Measurements from ENCODE around the gene MYO1D. TPM values are rescaled to one million over a fixed set of nuclear protein-coding genes. Genes with fewer than 3 reads are reported as not detected.

The MYO1D gene
- total RNA-seq, 1 experiment from 2014 or later: 206 TPM

DNA sequence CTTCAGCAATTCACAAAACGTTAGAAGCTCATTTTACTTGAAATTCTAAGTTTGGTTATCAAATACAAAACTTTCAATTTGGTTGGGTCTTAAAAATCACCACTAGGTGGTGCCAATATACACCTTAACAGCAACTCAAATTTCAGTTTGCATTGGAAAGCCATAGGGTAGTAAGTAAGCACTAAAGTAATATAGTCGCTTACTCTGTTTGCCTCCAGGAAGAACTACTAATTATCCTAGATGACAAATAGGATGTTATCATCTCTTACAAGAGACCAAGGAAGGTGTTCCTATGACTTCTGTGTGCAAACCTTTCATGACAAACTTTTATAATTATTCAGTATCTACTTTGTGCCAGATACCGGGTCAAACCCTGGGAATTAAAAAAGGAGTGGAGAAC is 93.3 kb downstream of the MYO1D start:
- H3K4me1 Mint-ChIP-seq (ENCODE audit: low read depth, unreplicated experiment): peaks cover 21% of the 10 kb centered on the region
- H3K9me3 Mint-ChIP-seq (ENCODE audit: unreplicated experiment): no peaks in the 10 kb centered on the region

DNA sequence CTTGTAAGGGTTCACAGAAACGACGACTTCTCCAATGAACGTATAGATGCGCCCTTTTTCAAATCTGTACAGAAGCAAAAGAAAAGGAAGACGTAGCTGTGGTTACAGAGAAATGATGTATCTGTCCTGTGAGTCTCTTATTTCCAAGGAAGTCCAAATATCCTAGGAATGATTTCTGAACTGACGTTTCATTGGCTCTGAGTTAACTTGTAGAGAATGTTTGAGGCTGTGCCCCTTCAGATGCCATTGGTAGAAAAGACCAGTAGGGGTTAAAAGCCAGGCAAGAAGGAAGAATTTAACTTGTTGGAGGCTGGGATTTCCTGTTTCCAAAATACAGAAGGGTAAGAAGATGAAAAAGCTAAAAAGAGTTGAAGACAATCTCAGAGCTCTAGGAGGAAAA is 96.2 kb downstream of the MYO1D start:
- ChIA-PET CTCF (interaction anchor here (4.6 kb wide), 1 partner anchor 96 kb away, joined by 80 read pairs; the partner anchor contains the start of gene MYO1D), POLR2A (no interaction called here)
- no TSS peak for BruUV-seq (replicated peaks)
- no peaks in the 10 kb centered on the region for H3K27me3 ChIP-seq (replicated peaks; ENCODE audit: control insufficient read depth, insufficient read depth, low read length)
- H3K4me3 ChIP-seq (ENCODE audit: low read depth, low read length): no peak overlapping the region
- H3K9me3 ChIP-seq: no peaks in the 10 kb centered on the region
- no peak for DNase-seq
- H3K9me3 Mint-ChIP-seq (ENCODE audit: unreplicated experiment): no peaks in the 10 kb centered on the region
- peaks cover 33% of the 10 kb centered on the region for H3K36me3 Mint-ChIP-seq (ENCODE audit: insufficient read depth, unreplicated experiment)
- H3K27ac Mint-ChIP-seq (ENCODE audit: unreplicated experiment): no peak overlapping the region
- H3K4me1 Mint-ChIP-seq (ENCODE audit: low read depth, unreplicated experiment): peaks cover 21% of the 10 kb centered on the region
- peaks cover 19% of the 10 kb centered on the region for H3K4me1 ChIP-seq
- intact Hi-C loops (cut with micrococcal nuclease; ENCODE audit: unreplicated experiment): loop anchor here (5.0 kb wide), 1 partner anchor 147 kb away; the partner anchor contains the start of gene TMEM98
- H3K4me3 Mint-ChIP-seq (ENCODE audit: unreplicated experiment): no peak overlapping the region
- H3K27me3 Mint-ChIP-seq (ENCODE audit: insufficient read depth, unreplicated experiment): no peaks in the 10 kb centered on the region
- H3K36me3 ChIP-seq (ENCODE audit: control insufficient read depth, insufficient read depth, low read length): no peaks in the 10 kb centered on the region
- TF ChIP-seq, protein P1, sequence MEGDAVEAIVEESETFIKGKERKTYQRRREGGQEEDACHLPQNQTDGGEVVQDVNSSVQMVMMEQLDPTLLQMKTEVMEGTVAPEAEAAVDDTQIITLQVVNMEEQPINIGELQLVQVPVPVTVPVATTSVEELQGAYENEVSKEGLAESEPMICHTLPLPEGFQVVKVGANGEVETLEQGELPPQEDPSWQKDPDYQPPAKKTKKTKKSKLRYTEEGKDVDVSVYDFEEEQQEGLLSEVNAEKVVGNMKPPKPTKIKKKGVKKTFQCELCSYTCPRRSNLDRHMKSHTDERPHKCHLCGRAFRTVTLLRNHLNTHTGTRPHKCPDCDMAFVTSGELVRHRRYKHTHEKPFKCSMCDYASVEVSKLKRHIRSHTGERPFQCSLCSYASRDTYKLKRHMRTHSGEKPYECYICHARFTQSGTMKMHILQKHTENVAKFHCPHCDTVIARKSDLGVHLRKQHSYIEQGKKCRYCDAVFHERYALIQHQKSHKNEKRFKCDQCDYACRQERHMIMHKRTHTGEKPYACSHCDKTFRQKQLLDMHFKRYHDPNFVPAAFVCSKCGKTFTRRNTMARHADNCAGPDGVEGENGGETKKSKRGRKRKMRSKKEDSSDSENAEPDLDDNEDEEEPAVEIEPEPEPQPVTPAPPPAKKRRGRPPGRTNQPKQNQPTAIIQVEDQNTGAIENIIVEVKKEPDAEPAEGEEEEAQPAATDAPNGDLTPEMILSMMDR (IDR thresholded peaks at IDR 0.05; ENCODE audit: insufficient read depth in 1 of 2, low read depth in 1 of 2, low read length in 1 of 2, severe bottlenecking in 1 of 2, unreplicated experiment in 1 of 2): no peak

More for the DNA sequence above, 93.3 kb downstream of the MYO1D start:
- intact Hi-C loops (cut with micrococcal nuclease; ENCODE audit: unreplicated experiment): loop anchor here (1.0 to 5.0 kb wide), 4 partner anchors 94 to 215 kb away; partner anchors contain the start of genes MYO1D and TMEM98
- H3K4me3 Mint-ChIP-seq (ENCODE audit: unreplicated experiment): no peak overlapping the region
- no TSS peak for BruUV-seq (replicated peaks)
- Histone ChIP-seq H3K4me3 (ENCODE audit: low read depth, low read length) (no peak overlapping the region), H3K27me3 (replicated peaks; ENCODE audit: control insufficient read depth, insufficient read depth, low read length) (no peaks in the 10 kb centered on the region), H3K9me3 (no peaks in the 10 kb centered on the region), H3K36me3 (ENCODE audit: control insufficient read depth, insufficient read depth, low read length) (no peaks in the 10 kb centered on the region), H3K4me1 (peaks cover 13% of the 10 kb centered on the region)
- DNase-seq: peak in 1 of 2 experiments; percentile 53
- peaks cover 17% of the 10 kb centered on the region for H3K36me3 Mint-ChIP-seq (ENCODE audit: insufficient read depth, unreplicated experiment)
- H3K27ac Mint-ChIP-seq (ENCODE audit: unreplicated experiment): peak overlapping the region; percentile 68
- ChIA-PET POLR2A (interaction anchor here (0.8 kb wide), 1 partner anchor 93 kb away, joined by 5 read pairs; the partner anchor contains the start of gene MYO1D), CTCF (interaction anchor here (0.5 to 4.6 kb wide), 12 partner anchors 11 to 437 kb away, joined by 3 to 80 read pairs (median 4); partner anchors contain the start of gene MYO1D)
- no peaks in the 10 kb centered on the region for H3K27me3 Mint-ChIP-seq (ENCODE audit: insufficient read depth, unreplicated experiment)
- TF ChIP-seq, protein P1 (IDR thresholded peaks at IDR 0.05; ENCODE audit: insufficient read depth in 1 of 2, low read depth in 1 of 2, low read length in 1 of 2, severe bottlenecking in 1 of 2, unreplicated experiment in 1 of 2): peak; percentile 64 to 82

DNA sequence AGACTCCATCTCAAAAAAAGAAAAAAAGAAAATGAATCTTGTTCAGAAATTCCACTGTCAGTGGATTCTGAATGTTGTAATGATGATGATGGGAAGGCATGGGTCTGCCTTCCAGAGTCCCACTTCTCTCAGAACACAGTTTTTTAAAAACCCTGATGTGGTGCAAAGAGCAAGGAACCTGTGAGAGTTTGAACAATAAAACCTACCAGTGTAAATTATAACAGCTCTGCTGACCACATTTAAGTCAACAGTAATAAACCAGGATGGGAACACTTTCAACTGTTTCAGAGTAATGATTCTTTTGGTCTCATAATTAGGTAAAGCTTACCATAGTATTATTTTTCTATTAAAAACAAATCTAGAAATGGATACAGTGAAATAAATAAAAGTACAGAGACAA is 99.0 kb downstream of the MYO1D start:
- Mint-ChIP-seq H3K36me3 (ENCODE audit: insufficient read depth, unreplicated experiment) (peaks cover 52% of the 10 kb centered on the region), H3K27me3 (ENCODE audit: insufficient read depth, unreplicated experiment) (no peaks in the 10 kb centered on the region), H3K9me3 (ENCODE audit: unreplicated experiment) (no peaks in the 10 kb centered on the region), H3K4me1 (ENCODE audit: low read depth, unreplicated experiment) (peaks cover 18% of the 10 kb centered on the region), H3K27ac (ENCODE audit: unreplicated experiment) (no peak overlapping the region), H3K4me3 (ENCODE audit: unreplicated experiment) (no peak overlapping the region)
- no peaks in the 10 kb centered on the region for H3K36me3 ChIP-seq (ENCODE audit: control insufficient read depth, insufficient read depth, low read length)
- intact Hi-C loops (cut with micrococcal nuclease; ENCODE audit: unreplicated experiment): no loop called here
- no peak overlapping the region for H3K4me3 ChIP-seq (ENCODE audit: low read depth, low read length)
- H3K27me3 ChIP-seq (replicated peaks; ENCODE audit: control insufficient read depth, insufficient read depth, low read length): no peaks in the 10 kb centered on the region
- H3K4me1 ChIP-seq: peaks cover 6% of the 10 kb centered on the region; the same call in 1 of the 2 replicates
- TF ChIP-seq, protein P1 (IDR thresholded peaks at IDR 0.05; ENCODE audit: insufficient read depth in 1 of 2, low read depth in 1 of 2, low read length in 1 of 2, severe bottlenecking in 1 of 2, unreplicated experiment in 1 of 2): no peak
- no TSS peak for BruUV-seq (replicated peaks)
- CTCF ChIA-PET: interaction anchor here (2.0 kb wide), 1 partner anchor 99 kb away, joined by 10 read pairs; the partner anchor contains the start of gene MYO1D
- no peak for DNase-seq
- POLR2A ChIA-PET: no interaction called here
- H3K9me3 ChIP-seq: no peaks in the 10 kb centered on the region
